UCSD-AML1 (cell line): ENCODE results near the gene NHLH2.
A peak's percentile ranks its signal among the peaks of the same experiment; 100 is the strongest.

ENCODE experiments used
- DNase-seq: peaks from one replicate; lab custom pipeline; 2025; ENCODE audit not compliant: unreplicated experiment; lab: John Stamatoyannopoulos, UW

NHLH2 gene

GRCh38 chr1:115805597-115805996 is 35.3 kb downstream of the NHLH2 start:
- no peak for DNase-seq

- no peak for DNase-seq
Measured at GRCh38 chr1:115802416-115802815, 38.5 kb downstream of the NHLH2 start.

GRCh38 chr1:115797486-115797885 is 43.4 kb downstream of the NHLH2 start:
- no peak for DNase-seq

- DNase-seq, result no peak
Measured at GRCh38 chr1:115796897-115797296, 44.0 kb downstream of the NHLH2 start.

- DNase-seq, result no peak
Measured at GRCh38 chr1:115796036-115796435, 44.9 kb downstream of the NHLH2 start.

GRCh38 chr1:115794976-115795639 is 45.8 kb downstream of the NHLH2 start:
- no peak for DNase-seq

- DNase-seq, result no peak
Measured at GRCh38 chr1:115793162-115793561, 47.8 kb downstream of the NHLH2 start.

- no peak for DNase-seq
Measured at GRCh38 chr1:115791816-115792215, 49.1 kb downstream of the NHLH2 start.

- peak; percentile 23 for DNase-seq
Measured at GRCh38 chr1:115790846-115791245, 50.1 kb downstream of the NHLH2 start.

- no peak for DNase-seq
Measured at GRCh38 chr1:115790356-115790755, 50.6 kb downstream of the NHLH2 start.
